Uterus (tissue), 2 donors: ENCODE data around the gene CDC37.

Experiments
- POLR2A ChIP-seq, 2 donors: fragments of 450-650 bp; IDR thresholded peaks; one replicate each; pipeline ENCODE4 v1.6.1; 2016; ENCODE audit warnings: antibody characterized with exemption in 2 of 2, mild to moderate bottlenecking in 1 of 2, moderate library complexity in 1 of 2
- TF ChIP-seq, protein P1 (sequence below), 4 experiments: fragments of 200-600 bp in 2 of 4; fragments of 450-650 bp in 2 of 4; sonication (generic) in 2 of 4; IDR thresholded peaks; one replicate each; pipeline ENCODE4 v1.5.1; 2016 to 2019; ENCODE audit warnings: antibody characterized with exemption in 4 of 4, mild to moderate bottlenecking in 2 of 4, moderate library complexity in 1 of 4

DNA sequence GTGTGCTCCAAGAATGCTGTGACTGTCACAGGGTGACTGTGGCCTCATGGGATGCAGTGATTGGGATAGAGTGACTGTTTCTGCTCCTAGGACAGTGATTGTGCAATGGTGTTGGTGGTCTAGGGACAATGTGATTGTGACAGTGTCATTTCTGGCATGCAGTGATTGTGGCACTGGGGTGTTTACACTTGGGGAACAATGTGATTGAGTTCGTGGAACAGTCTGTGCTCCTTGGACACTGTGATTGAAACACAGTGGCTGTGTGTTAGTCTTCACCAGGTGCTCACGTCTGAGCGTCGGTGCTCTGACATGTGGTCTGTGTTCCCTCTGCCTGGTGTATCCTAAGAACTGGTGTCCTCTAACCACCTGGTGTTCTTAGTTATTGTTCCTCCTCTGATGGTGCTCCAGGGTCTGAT lies 18.7 kb upstream of the CDC37 start:
- TF ChIP-seq, protein P1, sequence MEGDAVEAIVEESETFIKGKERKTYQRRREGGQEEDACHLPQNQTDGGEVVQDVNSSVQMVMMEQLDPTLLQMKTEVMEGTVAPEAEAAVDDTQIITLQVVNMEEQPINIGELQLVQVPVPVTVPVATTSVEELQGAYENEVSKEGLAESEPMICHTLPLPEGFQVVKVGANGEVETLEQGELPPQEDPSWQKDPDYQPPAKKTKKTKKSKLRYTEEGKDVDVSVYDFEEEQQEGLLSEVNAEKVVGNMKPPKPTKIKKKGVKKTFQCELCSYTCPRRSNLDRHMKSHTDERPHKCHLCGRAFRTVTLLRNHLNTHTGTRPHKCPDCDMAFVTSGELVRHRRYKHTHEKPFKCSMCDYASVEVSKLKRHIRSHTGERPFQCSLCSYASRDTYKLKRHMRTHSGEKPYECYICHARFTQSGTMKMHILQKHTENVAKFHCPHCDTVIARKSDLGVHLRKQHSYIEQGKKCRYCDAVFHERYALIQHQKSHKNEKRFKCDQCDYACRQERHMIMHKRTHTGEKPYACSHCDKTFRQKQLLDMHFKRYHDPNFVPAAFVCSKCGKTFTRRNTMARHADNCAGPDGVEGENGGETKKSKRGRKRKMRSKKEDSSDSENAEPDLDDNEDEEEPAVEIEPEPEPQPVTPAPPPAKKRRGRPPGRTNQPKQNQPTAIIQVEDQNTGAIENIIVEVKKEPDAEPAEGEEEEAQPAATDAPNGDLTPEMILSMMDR (IDR thresholded peaks at IDR 0.05): no peak
- TF ChIP-seq POLR2A (IDR thresholded peaks at IDR 0.05): no peak
